Measurements from ENCODE around the gene SLC25A47.

SLC25A47 gene

DNA sequence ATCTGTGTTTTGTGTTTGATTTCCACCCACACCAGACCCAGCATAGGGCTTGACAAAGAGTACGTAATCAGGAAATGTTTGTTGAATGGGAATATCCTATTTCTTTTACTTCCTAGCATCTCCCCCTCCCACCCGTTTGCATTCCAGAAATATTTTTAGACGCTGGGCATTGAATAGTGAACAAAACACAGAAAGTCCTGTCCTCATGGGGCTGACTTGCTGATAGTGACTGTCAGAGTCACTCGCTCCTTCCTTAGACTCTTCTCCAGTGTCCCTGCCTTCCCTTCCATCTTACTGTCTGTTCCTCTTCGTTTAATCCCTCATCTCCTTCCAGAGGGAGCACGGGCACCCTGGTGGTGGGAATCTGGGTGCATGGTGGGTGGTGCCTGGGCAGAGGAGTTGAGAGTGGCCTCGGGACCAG is 53.6 kb downstream of the SLC25A47 start:
- H3K27ac Mint-ChIP-seq = peak overlapping the region; percentile 96 to 97 (median 96)
- peak overlapping the region; percentile 94 to 96 (median 94) for H3K4me3 Mint-ChIP-seq
- peaks cover 37% of the 10 kb centered on the region for H3K4me1 Mint-ChIP-seq
- no peaks in the 10 kb centered on the region for H3K36me3 Mint-ChIP-seq (ENCODE audit: low read depth)
- H3K27me3 Mint-ChIP-seq (ENCODE audit: low read depth) = no peaks in the 10 kb centered on the region
- TF ChIP-seq, protein P1, sequence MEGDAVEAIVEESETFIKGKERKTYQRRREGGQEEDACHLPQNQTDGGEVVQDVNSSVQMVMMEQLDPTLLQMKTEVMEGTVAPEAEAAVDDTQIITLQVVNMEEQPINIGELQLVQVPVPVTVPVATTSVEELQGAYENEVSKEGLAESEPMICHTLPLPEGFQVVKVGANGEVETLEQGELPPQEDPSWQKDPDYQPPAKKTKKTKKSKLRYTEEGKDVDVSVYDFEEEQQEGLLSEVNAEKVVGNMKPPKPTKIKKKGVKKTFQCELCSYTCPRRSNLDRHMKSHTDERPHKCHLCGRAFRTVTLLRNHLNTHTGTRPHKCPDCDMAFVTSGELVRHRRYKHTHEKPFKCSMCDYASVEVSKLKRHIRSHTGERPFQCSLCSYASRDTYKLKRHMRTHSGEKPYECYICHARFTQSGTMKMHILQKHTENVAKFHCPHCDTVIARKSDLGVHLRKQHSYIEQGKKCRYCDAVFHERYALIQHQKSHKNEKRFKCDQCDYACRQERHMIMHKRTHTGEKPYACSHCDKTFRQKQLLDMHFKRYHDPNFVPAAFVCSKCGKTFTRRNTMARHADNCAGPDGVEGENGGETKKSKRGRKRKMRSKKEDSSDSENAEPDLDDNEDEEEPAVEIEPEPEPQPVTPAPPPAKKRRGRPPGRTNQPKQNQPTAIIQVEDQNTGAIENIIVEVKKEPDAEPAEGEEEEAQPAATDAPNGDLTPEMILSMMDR (IDR thresholded peaks at IDR 0.05; ENCODE audit: unreplicated experiment in 3 of 3) = no peak
- H3K9me3 Mint-ChIP-seq = no peaks in the 10 kb centered on the region
